ENCODE results near the gene OAF.
"Not testable (repeated sequence)": the region's sequence is repeated elsewhere in the genome, so short reads cannot be mapped to it uniquely, and the experiment has no call there.

OAF gene

DNA sequence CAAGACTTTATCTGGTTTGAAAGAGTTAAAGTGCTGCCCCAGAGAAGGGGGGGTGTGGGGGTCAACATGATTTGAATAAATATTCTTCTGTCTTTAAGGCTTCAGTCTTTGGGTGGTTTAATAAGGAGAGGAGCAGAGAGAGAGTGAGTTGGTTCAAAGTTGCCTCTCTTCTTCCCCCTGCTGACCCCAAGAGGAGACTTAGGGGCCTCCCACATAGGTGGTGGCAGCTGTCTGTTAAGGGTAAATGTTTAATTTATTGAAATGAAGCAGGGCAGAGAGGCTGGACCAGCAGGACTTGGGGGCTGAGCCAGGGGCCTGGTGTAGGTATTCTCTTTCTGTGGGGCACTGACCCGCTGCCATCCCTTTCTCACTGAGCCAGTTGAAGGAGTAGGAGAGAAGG, 34.6 kb downstream of the OAF start:
- DNase-seq: no peak

DNA sequence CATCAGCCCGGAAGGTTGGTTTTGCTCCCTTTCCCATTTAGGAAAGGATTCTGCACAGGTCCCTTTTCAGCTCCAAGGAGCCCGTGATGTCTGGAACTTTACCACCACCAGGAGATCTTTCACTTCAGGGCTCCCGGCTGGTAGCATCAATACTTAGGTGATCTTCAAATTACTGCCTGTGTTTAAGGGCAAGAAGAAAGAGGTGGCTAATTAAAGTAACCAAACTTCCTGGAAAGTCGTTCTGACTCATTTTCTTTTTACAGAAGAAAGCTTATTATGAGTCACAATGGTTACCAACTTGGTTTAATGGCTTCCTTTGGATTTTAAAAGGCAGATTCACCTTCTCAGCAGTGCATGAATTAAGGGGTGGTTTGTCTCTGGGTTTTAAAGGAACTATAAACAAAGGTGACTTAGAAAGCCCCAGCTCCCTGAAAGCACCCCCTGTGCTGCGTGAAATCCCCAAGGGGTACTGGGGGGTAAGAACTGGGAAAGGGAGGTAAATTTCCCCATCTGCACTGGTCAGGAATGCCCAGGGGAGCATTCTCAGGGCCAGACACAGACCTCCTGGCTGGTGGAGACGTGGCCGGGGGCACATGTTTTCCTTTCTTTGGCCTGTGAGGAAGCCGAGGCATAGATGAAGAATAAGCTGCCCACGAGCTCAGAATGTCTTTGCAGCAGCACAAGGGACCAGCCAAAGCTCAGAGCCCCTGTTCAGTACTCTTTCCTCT, 37.9 kb downstream of the OAF start:
- no peak for DNase-seq

DNA sequence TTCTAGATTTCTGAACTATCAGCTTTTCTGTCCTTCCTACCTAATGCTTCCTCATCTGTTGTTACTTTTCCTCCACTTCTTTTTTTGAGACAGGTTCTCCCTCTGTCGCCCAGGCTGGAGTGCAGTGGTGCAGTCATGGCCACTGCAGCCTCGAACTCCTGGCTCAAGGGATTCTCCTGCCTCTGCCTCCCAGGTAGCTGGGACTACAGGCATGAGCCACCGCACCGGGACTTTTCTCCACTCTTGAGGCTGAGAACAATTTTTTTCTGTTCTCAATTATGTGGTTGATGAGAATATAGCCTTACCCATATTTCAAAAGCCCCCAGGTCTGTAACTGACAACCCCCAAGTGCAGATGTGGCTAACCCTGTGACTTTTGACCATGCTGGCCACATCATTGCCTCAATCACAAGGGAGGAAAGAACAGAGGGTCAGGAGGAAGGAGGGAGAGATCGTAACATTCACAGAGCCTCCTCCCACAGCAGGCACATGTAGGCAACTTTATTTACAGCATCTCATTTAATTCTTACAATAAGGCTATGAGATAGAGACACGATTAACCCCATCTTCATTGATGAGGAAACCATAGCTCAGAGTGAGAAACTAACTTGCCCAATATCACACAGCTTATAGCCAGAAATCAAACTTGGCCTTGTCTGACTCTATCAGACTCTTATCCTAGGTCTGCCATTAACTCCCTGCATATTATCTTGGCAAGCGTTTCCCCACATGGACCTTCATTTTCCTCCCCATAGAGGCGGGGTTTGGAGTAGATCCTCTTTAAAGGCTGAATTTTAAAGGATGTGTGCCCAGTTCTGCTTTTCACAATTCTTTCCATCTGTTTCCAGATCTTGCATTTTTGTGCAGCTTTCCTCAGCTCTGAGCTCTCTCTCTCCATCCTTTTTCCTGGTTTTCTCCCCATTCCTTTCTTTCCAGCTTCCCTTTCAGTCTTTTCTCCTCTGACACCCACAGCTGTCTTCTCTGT, 38.7 kb downstream of the OAF start:
- DNase-seq: no peak

DNA sequence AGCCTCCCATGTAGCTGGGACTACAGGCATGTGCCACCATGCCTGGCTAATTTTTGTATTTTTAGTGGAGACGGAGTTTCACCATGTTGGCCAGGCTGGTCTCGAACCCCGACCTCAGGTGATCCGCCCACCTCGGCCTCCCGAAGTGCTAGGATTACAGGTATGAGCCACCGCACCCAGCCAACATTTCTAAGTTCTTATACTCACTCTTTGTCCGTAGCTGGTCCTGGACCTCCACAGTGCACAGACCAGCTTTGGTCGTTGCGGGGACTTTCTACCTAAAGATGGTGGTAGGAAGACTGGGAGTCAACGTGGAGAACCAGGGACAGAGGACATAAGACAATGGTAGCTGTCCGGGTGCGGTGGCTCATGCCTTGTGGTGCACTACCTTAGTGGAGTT, 42.5 kb downstream of the OAF start:
- not testable (repeated sequence) for DNase-seq

DNA sequence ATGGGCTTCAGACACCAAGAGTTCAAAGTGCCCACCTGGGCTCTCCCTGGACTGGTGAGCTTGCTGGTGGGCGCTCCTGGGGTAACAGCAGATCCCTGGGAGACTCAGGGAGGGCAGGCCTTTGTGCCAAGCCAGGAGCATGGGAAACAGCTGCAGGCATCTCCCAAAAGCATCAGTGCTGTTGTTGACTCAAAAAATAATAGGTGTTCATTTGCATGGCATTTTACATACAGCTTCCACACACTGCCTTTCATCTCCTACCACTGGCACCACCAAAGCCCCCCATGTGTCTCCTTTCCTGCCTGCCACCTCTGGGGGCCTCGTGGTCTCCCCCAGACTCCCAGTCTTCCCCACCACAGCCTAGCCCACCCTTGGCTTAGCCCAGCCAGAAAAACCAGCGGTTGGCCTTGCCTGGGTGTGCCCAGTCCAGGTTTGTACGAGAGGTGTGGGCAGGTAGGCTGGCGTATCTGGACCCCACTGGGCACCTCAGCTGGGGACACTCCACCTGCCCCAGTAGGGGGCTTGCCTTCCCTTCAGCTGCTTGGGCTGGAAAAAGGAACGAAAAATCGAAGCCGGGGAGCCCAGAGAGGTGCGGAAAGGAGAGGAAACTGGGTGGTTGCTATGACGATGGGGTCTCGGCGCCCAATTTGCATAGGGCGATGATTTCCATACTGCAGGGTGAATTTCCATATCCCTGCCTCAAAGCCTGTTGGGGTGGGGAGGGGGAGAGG, 44.1 kb downstream of the OAF start:
- DNase-seq: no peak

DNA sequence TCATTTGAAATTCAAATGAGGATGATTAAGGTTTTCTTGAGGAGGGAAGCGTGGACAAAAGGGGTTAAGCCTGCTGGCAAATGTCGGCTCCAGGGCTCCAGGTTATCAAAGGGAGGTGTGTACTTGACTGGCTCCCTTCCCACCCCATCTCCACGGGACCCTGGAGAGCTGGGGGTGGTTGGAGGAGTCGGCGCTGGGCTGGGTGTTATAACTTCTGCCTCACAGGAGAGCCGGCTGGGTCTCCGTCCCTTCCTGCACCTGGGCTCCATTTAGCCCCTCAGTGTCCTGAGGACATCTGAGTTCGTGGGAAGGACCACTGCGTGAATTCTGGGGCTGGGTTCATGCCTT, 44.7 kb downstream of the OAF start:
- DNase-seq: no peak

DNA sequence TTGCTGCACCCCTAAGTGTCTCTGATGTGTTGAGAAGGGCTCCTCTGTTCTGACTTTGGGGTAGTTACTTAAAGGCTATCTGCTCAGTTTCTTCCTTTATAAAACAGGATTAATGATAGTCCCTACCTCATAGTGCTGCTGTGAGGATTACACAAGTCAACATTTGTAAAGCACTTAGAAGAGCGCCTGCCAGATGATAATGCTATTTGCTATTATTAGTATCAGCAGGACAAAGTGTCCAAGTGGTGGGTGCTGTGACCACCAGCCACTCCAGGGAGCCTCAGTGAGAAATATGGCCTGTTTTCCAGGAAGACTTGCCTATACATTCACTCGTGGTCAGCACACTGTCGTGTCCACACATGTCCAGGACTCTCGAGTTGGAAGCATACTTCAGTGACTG, 45.3 kb downstream of the OAF start:
- DNase-seq: no peak

DNA sequence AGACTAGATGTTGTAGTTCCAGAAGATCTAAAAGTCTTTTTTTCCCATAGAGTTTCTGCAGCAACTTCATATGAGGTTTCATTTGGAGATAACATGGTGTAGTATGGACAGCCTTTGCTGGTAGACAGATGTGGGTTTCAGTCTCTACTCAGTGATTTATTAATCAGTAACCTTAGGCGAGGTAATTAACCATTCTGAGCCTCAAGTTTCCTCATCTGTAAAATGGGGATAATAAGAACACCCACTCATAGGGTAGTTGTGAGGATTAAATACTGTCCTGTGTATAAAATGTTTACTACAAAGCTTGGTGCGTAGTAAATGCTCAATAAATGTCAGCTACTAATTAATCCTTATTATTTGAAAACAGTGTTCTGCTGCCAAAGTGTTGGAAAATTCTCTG, 45.9 kb downstream of the OAF start:
- no peak for DNase-seq

DNA sequence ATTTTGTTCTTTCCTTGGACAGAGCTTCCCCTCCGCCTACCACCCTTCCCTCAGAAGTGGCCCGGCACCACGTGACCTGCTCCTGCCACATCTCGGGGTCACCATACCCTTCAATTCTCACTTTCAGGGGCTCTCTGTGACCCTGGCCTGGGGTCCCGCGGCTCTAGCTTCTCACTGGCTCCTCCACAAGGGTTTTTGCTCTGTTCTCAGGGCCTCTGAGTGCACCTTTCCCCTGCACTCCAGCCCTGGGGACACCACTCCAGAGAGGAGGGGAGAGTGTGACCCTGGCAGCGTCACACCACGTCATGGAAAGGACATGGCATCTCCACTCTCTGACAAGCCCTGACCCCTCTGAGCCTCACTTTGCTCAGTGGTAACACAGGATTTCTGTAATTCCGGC, 46.5 kb downstream of the OAF start:
- DNase-seq: no peak

DNA sequence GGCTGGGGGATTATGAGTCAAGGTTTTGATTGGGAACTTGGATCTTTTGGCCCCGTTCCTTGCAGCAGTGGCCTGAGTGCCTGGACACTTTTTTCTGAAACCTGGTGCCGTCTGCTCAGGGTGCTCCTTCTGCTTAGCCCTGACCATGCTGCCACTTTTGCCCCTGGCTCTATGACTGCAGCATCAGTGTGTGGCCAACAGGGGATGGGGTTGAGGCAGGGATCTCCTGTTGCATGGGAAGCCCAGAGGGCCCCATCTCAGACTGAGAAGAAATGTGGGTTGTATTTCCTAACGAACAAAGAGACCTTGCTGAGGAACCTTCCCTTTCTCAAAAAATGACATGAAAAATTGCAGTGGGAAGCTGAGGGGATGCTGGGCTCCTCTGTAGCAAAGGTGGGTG, 47.8 kb downstream of the OAF start:
- DNase-seq: no peak

DNA sequence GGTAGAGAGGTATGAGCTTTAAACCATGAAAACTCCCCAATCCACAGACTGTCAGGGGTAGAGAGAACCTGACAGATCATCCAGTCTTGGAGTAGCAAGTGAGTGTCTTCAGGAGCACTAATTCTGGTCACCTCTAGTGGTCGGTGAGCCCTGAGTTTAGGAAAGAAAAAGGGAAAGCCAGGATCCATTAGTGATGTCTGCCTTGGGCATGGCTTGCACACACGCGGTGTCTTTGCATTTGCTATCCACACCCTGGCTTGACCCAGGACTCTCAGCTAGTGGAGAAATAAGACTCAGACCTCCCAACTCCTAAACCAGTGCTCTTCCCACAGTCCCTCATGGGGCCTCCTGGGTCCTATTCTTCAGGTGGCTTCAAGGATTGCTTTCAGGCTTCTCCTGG, 48.4 kb downstream of the OAF start:
- no peak for DNase-seq

DNA sequence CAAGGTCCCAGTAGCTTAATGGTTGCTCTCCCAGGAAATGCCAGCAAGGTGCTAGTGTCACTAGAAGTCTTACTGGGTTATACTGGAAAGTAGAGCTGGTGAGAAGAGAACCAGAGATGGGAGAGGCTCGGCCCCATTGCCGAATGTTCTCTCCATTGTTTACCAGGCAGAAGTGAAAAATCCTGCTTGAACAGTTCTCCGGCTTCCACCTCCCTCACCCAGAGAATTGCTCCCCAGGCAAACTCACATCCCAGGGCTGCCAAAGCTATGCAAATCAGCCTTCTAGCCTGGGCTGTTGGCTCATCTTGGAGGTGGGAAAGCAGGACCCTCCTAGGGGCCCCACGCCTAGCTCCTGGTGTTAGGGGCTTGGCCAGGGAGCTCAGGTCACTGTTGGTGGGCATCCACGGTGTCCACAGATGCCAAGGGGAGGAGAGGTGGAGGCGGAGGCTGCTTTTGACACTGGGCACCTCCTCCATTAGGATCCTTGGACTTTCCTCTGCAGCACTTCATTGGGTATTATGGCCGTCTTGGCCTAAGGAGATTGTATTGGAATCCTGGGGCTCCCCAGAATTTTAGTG, 49.2 kb downstream of the OAF start:
- no peak for DNase-seq

DNA sequence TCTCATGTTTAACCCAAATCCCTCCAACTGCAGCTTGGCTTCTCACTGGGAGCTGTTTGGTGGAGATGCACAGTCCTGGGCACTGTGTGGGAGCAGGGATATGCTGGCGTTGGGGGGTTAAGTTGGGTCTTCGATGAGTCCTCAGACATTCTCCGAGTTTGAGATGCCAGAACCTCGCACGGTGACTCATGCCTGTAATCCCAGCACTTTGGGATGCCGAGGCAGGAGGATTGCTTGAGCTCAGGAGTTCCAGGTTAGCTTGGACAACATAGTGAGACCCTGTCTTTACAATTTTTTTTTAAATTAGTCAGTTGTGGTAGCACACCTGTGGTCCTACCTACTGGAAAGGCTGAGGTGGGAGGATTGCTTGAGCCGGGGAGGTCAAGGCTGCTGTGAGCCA, 49.8 kb downstream of the OAF start:
- DNase-seq: no peak

DNA sequence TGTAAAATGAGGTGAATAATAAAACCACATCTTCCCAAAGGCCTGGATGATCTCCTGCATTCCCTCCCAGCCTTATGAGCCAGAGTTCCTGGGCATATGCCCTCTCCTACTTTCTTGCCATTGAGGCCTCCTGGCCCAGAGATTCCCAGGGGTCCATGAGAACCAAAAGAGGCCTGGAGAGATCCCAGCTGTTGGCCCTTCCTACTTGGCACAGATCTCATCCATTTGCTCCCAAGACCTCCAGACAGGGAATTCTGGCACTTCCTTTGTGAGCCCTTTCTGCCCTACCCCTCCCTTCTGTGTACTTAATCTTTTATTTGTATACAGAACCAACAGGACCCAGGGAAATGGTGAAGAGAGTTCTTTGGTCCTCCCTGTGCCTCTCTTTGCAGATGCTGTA, 50.5 kb downstream of the OAF start:
- no peak for DNase-seq

DNA sequence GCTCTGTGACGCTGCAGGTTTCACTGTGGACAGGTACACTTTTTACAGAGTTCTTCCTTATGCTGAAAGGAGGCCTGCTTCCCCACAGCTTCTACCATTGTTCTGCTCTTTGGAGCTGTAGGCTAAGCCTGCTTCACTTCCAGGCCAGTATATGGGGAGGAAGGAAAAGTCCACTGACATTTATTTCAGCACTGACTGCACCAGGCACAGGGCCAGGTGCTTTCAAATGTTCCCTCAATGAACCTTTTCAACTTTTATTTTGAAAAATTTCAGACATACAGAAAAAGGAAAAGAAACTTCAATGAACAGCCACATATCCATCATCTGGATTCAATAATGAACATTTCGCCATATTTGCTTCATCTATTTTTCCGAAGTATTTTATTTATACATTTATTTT, 51.1 kb downstream of the OAF start:
- DNase-seq: no peak

DNA sequence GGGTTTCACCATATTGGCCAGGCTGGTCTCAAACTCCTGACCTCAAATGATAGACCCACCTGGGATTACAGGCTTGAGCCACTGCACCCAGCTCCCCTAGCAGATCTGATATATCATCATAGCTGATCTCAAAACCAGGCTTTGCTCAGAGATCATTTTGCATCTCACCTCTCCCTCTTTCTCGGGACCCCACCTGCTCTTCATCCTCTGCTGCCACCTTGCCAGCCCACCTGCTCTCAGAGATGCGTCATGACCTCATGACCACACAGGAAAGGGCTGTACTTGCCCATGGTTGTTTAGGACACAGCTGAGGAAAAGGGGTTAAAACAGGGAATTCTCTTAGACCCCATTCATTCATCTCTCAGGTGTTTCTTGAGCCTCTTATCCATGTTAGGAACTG, 56.5 kb downstream of the OAF start:
- DNase-seq: no peak

DNA sequence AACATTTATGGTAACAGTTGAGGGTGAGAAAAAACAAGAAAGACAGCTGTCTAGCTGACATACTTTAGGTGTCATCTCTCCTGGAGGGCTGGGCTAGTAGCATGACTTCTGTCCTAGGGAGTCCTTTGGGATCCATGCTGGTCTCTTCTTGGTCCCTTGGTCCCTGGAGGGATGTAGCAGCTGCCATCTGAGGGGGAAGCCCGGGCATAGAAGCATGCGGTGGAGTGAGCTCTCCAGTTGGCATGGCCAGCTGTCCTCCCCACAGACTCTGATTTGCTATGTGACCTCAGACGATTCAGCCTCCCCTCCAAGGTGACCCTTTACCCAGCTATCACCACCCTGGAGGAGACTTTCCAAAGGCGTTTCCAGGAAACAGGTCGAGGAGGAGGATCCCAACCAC, 57.9 kb downstream of the OAF start:
- DNase-seq: no peak

DNA sequence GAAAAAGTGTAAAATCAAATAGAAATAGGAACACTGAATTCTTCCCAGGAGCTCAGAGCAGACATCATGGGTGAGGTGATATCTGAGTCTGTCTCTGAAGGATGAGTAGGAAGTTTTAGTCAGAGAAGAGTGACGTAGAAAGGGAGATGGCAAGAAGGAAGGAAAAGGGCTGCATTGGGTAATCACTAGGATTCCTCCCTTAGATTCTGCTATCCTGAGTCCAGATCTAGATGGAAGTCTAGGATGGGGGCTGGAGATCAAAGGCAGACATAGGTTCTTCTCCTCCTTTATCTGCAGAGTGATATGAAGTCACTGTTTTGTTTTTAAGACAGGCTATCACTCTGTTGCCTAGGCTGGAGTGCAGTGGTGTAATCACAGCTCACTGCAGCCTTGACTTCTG, 59.6 kb downstream of the OAF start:
- DNase-seq: no peak

DNA sequence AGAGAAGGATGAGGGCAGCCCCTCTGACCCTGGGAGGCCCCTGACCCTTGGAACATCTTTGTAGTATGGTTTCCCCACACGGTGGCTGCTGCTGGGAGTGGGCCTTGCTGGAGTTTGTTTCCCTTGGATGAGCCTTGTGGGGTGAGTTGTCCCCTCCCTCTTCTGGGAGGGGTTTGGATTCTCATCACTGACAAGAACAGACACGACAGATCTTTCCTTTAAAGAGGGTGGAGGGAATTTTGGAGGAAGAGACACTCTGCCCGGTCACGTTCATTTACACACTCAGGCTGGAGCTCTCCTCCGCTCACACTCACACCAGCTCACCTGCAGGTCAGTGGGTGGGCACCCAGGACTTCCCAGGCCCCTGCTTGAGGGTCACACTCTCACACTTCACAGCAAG, 60.8 kb downstream of the OAF start:
- DNase-seq: no peak

DNA sequence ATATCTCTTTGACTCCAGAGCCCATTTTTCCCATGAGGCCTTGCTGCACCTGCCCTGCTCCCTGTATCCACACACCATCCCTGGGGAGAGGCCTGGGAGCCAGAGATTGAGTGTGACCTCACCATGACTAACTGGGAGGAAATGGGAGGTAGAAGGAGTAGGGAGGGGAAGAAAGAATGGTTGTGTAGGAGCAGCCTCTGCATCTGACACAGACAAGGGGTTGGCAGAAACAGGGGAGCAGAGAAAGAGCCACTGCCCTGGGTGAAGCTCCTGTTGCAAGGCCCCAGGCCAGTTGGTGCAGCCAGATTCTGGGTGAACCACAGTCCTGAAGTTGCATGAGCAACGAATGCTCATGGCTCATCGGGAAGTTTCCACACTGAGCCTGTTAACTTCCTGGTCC, 61.5 kb downstream of the OAF start:
- no peak for DNase-seq

DNA sequence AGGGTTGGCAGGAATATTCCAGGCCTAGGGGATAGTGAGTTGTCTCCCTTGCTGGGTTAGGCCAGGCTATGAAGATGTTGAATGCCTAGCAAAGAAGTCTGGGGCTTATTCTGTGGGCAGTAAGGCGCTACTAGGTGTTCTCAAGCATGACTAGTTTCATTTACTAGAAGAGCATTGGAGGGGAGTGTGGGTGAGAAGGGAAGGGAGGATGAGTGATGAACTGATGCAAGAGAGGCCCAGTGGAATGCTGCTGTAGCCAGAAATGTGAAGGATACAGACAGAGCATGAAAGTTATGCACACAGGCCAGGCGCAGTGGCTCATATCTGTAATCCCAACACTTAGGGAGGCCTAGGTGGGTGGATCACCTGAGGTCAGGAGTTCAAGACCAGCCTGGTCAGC, 62.6 kb downstream of the OAF start:
- DNase-seq: no peak

DNA sequence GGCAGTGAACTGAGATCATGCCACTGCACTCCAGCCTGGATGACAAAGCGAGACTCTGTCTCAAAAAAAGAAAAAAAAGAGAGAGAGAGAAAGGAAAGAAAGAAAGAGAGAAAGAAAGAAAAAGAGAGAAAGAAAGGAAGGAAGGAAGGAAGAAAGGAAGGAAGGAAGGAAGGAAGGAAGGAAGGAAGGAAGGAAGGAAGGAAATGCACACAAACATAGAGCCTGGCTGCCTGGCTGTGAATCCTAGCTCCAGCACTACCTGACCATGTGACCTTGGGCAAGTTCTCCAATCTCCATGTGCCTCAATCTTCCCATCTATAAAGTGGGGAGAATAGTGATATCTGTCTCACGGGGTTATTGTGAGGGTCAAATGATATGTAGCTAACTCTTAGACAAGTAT, 63.1 kb downstream of the OAF start:
- DNase-seq: not testable (repeated sequence)

DNA sequence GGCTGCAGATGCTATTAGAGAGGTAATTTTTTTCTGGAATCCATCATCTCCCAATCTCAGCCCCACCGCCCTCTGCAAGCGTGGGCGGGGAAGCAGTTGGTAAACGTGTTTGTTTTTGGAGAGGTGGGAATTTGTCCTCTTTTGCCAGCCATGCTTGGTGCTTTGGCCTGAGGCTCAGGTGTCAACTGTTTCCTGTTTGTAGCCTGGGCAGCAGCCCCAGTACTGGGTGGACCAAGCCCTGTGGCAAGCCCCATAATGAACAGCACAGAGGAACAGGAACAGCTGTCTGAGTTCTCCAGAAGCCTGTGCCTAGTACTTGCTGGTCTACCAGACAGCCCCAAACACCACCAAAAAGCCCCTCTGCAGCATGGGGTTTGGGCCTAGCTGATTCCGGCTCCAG, 68.7 kb downstream of the OAF start:
- DNase-seq: no peak

Measured in activated T-cell treated with anti-CD3 and anti-CD28 coated beads for 4 hours (primary cell).